DND-41 (cell line): ENCODE results near the gene ACADS.
A peak's percentile ranks its signal among the peaks of the same experiment; 100 is the strongest.

Source experiments
- ATAC-seq: fragments of 200-7000 bp; cut with Tn5 transposase; 3 replicates; pipeline ENCODE4 v1.9.1; 2021; ENCODE audit warnings: low read depth; ENCODE audit not compliant: insufficient read depth
- DNase-seq: peaks from one replicate; pipeline ENCODE4 v3.0.0-alpha.2; 2020
- H2AFZ ChIP-seq: 2 replicates; pipeline ENCODE4 v1.6.0; 2012; ENCODE audit warnings: low read depth, low read length
- H3K27ac ChIP-seq: 2 replicates; pipeline ENCODE4 v1.5.1; 2012; ENCODE audit warnings: low read length, inconsistent platforms
- H3K27me3 ChIP-seq: fragments of 200-600 bp; sonication (generic); 2 replicates; pipeline ENCODE4 v1.6.0; 2012; ENCODE audit warnings: low read length, mild to moderate bottlenecking, inconsistent platforms; ENCODE audit not compliant: insufficient read depth, poor library complexity
- H3K36me3 ChIP-seq: 2 replicates; pipeline ENCODE4 v1.5.1; 2012; ENCODE audit warnings: low read length, inconsistent platforms; ENCODE audit not compliant: insufficient read depth
- H3K4me1 ChIP-seq: 2 replicates; pipeline ENCODE4 v1.5.1; 2012; ENCODE audit warnings: mild to moderate bottlenecking, low read length; ENCODE audit not compliant: insufficient read depth
- H3K4me2 ChIP-seq: 2 replicates; pipeline ENCODE4 v1.6.0; 2012; ENCODE audit warnings: mild to moderate bottlenecking, moderate library complexity, low read length, inconsistent platforms; ENCODE audit not compliant: insufficient read depth
- H3K4me3 ChIP-seq, 2 experiments: fragments of 200-600 bp in 1 of 2; shearing (Covaris generic) in 1 of 2; 2 replicates each; pipeline ENCODE4 v1.5.1; 2012 to 2016; ENCODE audit warnings: inconsistent platforms in 2 of 2, low read length in 2 of 2, mild to moderate bottlenecking in 2 of 2, low read depth in 1 of 2, moderate library complexity in 1 of 2
- H3K79me2 ChIP-seq: 2 replicates; pipeline ENCODE4 v1.6.0; 2012; ENCODE audit warnings: low read length, inconsistent platforms; ENCODE audit not compliant: insufficient read depth
- H3K9ac ChIP-seq: 2 replicates; pipeline ENCODE4 v1.6.0; 2012; ENCODE audit warnings: low read depth, mild to moderate bottlenecking, inconsistent platforms, low read length, moderate library complexity
- H3K9me3 ChIP-seq: 2 replicates; pipeline ENCODE4 v1.5.1; 2012; ENCODE audit warnings: low read length, moderate library complexity, mild to moderate bottlenecking, inconsistent platforms; ENCODE audit not compliant: insufficient read depth, severe bottlenecking
- H4K20me1 ChIP-seq: 2 replicates; pipeline ENCODE4 v1.6.0; 2012; ENCODE audit warnings: low read length; ENCODE audit not compliant: insufficient read depth
- EZH2 ChIP-seq: IDR thresholded peaks from 3 replicates; pipeline ENCODE4 v1.6.1; 2012; ENCODE audit warnings: borderline replicate concordance, low read depth, mild to moderate bottlenecking, moderate library complexity, low read length, inconsistent platforms; ENCODE audit not compliant: severe bottlenecking
- TF ChIP-seq, protein P1 (sequence below): IDR thresholded peaks from 2 replicates; pipeline ENCODE4 v1.5.1; 2012; ENCODE audit warnings: borderline replicate concordance, low read length, moderate library complexity, mild to moderate bottlenecking; ENCODE audit not compliant: poor library complexity, severe bottlenecking; ENCODE audit errors: extremely low read depth

ACADS gene

DNA sequence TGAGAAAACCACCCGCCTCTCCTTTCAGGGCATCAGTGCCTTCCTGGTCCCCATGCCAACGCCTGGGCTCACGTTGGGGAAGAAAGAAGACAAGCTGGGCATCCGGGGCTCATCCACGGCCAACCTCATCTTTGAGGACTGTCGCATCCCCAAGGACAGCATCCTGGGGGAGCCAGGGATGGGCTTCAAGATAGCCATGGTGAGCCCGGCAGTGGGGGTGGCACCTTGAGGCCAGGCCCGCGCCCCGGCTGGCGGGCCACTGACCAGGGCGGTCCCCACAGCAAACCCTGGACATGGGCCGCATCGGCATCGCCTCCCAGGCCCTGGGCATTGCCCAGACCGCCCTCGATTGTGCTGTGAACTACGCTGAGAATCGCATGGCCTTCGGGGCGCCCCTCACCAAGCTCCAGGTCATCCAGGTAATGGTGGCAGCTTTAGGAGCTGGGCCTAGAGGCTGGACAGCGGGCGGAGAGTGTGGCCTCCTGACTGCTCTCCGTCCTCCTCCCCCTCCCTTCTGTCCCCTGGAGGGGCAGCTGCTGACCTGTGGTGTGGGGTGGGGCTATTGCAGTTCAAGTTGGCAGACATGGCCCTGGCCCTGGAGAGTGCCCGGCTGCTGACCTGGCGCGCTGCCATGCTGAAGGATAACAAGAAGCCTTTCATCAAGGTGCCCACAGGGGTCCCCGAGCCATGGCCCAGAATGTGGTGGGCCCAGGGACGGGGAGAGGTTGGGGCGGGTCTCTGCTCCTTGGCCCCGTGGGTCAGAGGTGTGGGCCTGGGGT is 12.8 kb downstream of the ACADS start:
- DNase-seq (no peak), ATAC-seq (no peak)
- H3K79me2 ChIP-seq = no peaks in the 10 kb centered on the region
- no peak overlapping the region for H3K4me3 ChIP-seq
- no peaks in the 10 kb centered on the region for H3K9me3 ChIP-seq
- no peak overlapping the region for H3K9ac ChIP-seq
- no peak overlapping the region for H3K4me2 ChIP-seq
- no peaks in the 10 kb centered on the region for H4K20me1 ChIP-seq
- no peak overlapping the region for H3K27ac ChIP-seq
- no peaks in the 10 kb centered on the region for H3K4me1 ChIP-seq
- H3K27me3 ChIP-seq = no peaks in the 10 kb centered on the region
- TF ChIP-seq, protein P1, sequence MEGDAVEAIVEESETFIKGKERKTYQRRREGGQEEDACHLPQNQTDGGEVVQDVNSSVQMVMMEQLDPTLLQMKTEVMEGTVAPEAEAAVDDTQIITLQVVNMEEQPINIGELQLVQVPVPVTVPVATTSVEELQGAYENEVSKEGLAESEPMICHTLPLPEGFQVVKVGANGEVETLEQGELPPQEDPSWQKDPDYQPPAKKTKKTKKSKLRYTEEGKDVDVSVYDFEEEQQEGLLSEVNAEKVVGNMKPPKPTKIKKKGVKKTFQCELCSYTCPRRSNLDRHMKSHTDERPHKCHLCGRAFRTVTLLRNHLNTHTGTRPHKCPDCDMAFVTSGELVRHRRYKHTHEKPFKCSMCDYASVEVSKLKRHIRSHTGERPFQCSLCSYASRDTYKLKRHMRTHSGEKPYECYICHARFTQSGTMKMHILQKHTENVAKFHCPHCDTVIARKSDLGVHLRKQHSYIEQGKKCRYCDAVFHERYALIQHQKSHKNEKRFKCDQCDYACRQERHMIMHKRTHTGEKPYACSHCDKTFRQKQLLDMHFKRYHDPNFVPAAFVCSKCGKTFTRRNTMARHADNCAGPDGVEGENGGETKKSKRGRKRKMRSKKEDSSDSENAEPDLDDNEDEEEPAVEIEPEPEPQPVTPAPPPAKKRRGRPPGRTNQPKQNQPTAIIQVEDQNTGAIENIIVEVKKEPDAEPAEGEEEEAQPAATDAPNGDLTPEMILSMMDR = no peak
- no peak for TF ChIP-seq EZH2
- H2AFZ ChIP-seq = no peak overlapping the region
- H3K36me3 ChIP-seq = peaks cover 15% of the 10 kb centered on the region; the same call in 1 of the 2 replicates

DNA sequence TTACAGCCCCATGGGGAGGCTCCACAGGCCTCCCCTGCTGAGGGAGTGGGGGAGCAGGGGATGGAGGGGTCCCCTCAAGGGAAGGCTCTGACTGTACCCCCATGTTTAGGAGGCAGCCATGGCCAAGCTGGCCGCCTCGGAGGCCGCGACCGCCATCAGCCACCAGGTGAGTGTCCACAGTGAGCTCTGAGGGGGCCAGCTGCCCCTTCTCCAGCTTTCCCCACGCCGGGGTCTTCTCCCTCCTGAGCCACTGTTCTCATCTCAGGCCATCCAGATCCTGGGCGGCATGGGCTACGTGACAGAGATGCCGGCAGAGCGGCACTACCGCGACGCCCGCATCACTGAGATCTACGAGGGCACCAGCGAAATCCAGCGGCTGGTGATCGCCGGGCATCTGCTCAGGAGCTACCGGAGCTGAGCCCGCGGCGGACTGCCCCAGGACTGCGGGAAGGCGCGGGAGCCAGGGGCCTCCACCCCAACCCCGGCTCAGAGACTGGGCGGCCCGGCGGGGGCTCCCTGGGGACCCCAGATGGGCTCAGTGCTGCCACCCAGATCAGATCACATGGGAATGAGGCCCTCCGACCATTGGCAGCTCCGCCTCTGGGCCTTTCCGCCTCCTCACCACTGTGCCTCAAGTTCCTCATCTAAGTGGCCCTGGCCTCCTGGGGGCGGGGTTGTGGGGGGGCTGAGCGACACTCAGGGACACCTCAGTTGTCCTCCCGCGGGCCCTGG is 13.6 kb downstream of the ACADS start:
- Histone ChIP-seq H3K9ac (no peak overlapping the region), H3K4me2 (no peak overlapping the region), H4K20me1 (no peaks in the 10 kb centered on the region), H3K36me3 (peaks cover 15% of the 10 kb centered on the region; the same call in 1 of the 2 replicates), H2AFZ (no peak overlapping the region), H3K27me3 (no peaks in the 10 kb centered on the region), H3K27ac (no peak overlapping the region), H3K4me3 (no peak overlapping the region), H3K9me3 (no peaks in the 10 kb centered on the region), H3K79me2 (no peaks in the 10 kb centered on the region), H3K4me1 (no peaks in the 10 kb centered on the region)
- no peak for DNase-seq
- no peak for ATAC-seq
- no peak for TF ChIP-seq EZH2

DNA sequence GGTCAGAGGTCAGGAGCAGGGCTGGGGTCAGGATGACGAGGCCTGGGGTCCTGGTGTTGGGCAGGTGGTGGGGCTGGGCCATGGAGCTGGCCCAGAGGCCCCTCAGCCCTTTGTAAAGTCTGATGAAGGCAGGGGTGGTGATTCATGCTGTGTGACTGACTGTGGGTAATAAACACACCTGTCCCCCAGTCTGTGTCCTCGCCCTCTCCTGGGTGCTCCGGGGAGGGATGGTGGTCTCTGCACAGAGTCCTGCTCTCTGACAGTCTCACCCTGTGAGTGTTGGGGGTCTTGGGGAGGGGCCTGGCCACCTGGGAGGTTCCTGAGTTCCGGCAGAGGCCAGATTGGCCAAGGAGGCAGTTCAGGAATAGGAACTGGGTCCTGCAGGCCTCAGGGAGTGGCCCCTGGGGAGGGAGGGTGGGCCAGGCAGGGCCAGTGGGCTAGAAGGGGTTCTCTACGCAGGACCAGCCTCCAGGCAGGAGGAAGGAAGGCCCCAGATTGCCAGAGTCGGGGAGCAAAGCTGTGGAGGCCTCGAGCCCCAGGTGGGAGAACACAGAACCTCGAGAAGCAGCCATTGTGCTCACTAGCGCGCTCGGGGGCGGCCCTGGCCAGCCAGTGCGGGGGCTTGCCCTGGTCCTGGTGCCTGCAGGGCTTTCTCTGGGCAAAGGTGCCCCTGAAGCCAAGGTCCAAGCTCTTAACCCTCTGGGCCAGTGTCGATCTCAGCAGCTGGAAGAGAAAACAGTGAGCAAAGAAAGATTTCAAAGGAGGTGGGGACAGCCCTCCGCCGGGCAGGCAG is 14.4 kb downstream of the ACADS start:
- Histone ChIP-seq H3K27me3 (no peaks in the 10 kb centered on the region), H2AFZ (no peak overlapping the region), H3K4me1 (no peaks in the 10 kb centered on the region), H3K4me2 (no peak overlapping the region), H3K79me2 (no peaks in the 10 kb centered on the region), H3K9ac (no peak overlapping the region), H4K20me1 (no peaks in the 10 kb centered on the region), H3K9me3 (no peaks in the 10 kb centered on the region), H3K27ac (no peak overlapping the region), H3K36me3 (0 out of 2 replicates have a peak, but pooled peaks cover 15% of the 10 kb centered on the region), H3K4me3 (no peak overlapping the region)
- TF ChIP-seq, protein P1 = no peak
- TF ChIP-seq EZH2 = no peak
- no peak for DNase-seq
- ATAC-seq = 0 out of 3 replicates have a peak, but pooled peaks have one; percentile 30
